Hematopoietic multipotent progenitor cell treated with erythropoietin and hydrocortisone succinate and interleukin-3 and kit ligand, for 17 days (in vitro differentiated cells): ENCODE measurements around the gene PAQR7.
"Not testable (repeated sequence)": the region's sequence is repeated elsewhere in the genome, so short reads cannot be mapped to it uniquely, and the experiment has no call there.

Experiments used
- DNase-seq: peaks from one replicate; pipeline ENCODE4 v3.0.0-alpha.2; 2015; ENCODE audit warnings: low spot score

Gene PAQR7

DNA sequence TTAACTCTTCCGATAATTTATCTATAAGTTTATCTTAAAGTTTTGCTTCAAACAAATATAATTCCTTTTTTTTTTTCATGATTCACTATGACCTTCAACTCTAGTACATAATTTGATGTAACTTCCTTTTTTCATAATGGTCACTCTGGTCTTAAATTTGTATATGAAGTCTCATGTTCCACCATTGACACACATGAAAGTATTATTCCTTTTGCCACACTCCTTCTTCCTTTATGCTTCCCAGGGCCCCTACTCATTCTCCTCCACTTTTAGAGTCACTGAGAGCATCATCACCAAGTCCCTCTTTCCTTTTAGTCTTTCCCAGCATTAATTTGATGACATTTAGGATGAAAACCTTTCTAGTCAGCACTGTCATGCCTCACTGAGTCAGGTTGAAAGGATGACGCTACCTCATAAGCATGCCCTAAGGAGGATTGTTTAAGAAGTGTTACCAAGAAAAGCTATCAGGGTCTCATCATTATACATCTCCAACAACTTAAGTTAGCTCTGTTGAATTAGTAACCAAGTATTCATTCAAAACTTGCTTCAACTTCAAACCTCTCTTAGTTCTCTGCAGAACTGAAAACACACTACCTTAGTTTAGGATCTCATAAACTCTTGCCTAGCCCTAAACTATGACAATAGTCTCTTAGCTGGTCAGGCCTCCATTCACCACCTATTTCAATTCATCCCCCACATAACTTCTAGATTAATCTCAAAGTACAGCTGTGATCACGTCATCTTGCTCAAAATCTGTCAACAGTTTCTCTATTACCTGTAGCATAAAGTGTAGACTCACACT, 30.8 kb downstream of the PAQR7 start:
- no peak for DNase-seq

GRCh38 chr1:25843483-25843882, 32.0 kb downstream of the PAQR7 start:
- no peak for DNase-seq

- DNase-seq = not testable (repeated sequence)
These were observed 35.7 kb downstream of the PAQR7 start for GRCh38 chr1:25839808-25840207.

DNA sequence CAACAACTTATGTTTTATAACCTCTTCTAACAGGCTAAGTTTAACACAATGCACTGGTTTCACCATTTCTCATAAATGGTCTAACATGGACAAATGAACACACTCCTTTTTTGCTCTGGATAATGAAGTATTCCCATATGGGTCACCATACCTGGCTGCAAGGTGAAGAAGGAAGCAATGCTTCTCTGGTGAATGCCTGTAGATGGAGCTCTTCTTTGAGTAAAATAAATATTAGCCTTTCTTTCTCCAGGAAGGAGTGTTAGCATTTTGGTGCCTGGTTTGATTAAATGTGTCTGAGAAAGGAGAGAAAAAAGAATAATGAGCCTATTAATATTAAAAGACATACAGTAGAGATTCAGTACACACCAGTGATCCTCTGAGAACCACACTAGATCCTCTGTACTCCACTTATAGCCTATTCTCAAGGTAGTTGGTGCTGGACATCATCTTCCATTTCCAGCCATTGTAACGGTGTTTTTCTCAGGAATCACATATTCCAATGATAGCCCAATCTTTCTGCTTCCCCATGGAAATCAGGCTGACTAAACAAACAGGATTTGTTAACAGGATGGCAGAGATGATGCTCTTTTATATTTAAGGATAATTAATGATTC, 38.1 kb downstream of the PAQR7 start:
- no peak for DNase-seq

GRCh38 chr1:25836695-25837094, 38.8 kb downstream of the PAQR7 start:
- DNase-seq = no peak

- DNase-seq = no peak
These were observed 40.6 kb downstream of the PAQR7 start for GRCh38 chr1:25834894-25835293.

DNA sequence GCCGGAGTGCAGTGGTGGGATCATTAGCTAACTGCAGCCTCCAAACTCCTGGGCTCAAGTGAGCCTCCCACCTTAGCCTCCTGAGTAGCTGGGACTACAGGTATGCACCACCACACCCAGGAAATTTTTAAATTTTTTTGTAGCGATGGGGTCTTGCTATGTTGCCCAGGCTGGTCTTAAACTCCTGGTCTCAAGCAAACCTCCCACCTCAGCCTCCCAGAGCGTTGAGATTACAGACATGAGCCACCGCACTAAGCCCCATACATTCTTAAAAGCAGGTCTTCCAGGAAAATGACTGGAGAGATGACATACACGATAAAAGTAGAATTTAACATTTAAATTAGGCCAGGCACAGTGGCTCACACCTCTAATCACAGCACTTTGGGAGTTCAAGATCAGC, 42.4 kb downstream of the PAQR7 start:
- no peak for DNase-seq

DNA sequence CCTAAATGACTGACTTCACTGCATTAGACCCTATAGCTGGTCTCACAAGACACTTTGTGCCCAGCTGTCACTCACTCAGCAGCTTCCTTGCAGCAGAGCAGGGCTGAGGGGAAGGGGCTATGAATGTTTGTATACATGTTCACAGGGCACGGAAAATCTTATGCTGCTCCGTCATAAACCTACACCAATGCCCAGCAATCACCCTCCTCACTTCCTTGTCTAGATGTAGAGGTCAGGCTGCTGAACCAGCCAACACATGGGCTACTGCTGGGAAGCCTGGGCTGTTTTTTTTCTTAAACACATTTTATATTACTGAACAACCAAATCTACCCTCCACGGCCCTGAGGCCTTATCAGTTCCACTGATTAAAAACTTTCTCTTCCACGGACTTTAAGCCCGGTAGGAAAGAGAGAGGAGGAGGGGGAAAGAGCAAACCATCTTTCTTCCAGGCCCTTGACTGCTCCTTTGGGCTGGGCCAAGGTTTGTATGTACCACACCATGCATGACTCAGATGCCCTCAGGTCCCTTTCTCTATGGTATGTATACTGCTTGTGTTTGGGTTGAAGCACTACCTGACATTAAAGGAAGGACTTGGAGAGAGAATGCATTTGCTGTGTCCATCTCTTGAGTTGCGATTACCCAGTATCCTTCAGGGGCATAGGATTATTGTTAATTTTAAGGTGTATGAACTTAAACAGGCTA, 43.0 kb downstream of the PAQR7 start:
- DNase-seq = no peak

GRCh38 chr1:25831569-25832196, 43.8 kb downstream of the PAQR7 start:
- no peak for DNase-seq

- no peak for DNase-seq
These were observed 46.5 kb downstream of the PAQR7 start for GRCh38 chr1:25829046-25829445.

- DNase-seq = no peak
These were observed 47.0 kb downstream of the PAQR7 start for GRCh38 chr1:25828491-25828890.

DNA sequence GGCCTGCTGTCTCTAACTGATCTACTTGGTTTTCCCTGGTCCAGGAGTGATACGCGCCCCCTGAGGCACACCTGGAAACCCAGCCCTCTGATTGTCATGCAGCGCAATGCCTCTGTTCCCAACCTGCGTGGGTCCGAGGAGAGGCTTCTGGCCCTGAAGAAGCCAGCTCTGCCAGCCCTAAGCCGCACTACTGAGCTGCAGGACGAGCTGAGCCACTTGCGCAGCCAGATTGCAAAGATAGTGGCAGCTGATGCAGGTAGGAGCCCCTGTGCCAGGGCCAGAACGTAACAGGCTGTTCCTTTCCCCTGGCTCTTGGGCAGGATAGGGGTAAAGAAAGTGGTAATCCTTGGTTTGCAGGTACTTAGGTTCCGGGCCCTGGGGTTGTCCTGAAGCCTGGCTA, 48.9 kb downstream of the PAQR7 start:
- no peak for DNase-seq

GRCh38 chr1:25825605-25826004, 49.9 kb downstream of the PAQR7 start:
- no peak for DNase-seq

- no peak for DNase-seq
These were observed 53.8 kb downstream of the PAQR7 start for GRCh38 chr1:25821630-25822091.

- no peak for DNase-seq
These were observed 54.4 kb downstream of the PAQR7 start for GRCh38 chr1:25821112-25821476.

- no peak for DNase-seq
These were observed 55.0 kb downstream of the PAQR7 start for GRCh38 chr1:25820247-25821111.

DNA sequence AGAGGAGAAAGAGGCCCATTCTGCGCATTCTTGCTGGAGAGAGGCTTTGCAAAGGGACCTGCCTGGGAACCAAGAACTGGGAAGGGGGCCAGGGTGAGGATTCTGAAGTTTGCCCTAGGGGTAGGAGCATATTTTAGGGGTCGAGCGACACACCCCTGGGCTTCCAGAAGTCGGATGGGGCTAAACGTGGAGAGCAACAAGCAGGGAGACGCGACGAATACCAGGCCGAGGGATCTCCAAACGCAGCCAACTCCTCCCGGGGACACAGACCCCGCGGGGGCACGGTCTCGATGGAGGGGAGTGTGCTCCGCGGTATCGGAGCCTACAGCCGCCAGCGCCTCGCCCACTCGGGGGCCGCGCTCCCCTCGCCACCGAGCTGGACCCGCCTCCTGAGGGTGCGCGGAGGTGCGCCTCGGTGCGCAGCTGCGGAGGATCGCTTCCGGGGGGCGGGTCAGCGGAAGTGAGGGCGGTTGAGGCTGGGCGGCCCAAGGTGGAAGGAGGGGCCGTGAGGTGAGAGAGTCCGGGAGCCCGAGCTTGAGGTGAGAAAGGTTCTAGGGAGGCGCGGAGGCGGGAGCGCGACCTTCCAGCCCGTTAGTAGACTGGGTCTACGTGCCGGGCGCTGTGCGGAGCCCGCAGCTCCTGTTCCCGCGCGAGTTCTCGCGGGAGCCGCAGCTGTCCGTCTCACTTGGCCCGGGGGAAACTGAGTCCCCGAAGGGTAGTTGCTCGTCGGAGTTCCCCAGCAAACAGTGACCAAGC, 55.8 kb downstream of the PAQR7 start, which contains the start of gene MTFR1L:
Gene MTFR1L, plus strand, starts transcription at position 464 of the 756 bp plus-strand sequence. CDS start 3,151 bp downstream, outside the sequence.
- peak; percentile 66 for DNase-seq

GRCh38 chr1:25818569-25818968, 56.9 kb downstream of the PAQR7 start:
- DNase-seq = no peak

GRCh38 chr1:25817840-25818501, 57.5 kb downstream of the PAQR7 start:
- DNase-seq = no peak

- DNase-seq = no peak
These were observed 59.3 kb downstream of the PAQR7 start for GRCh38 chr1:25816112-25816718.
